Activated B cell treated with CpG ODN at 0.5 μM for 24 hours (primary cell): ENCODE data around the gene ADAM12. TPM values are rescaled to one million over a fixed set of nuclear protein-coding genes. Genes with fewer than 3 reads are reported as not detected.

Experiments used
- ATAC-seq: fragments of 200-7000 bp; cut with Tn5 transposase; one replicate; pipeline ENCODE4 v1.10.0; 2021; ENCODE audit warnings: low read depth, mild to moderate bottlenecking, moderate library complexity
- CTCF ChIA-PET: fragments of 350-600 bp; sonication (Branson Sonifier 250); formaldehyde crosslinking; loops from one replicate; lab custom pipeline; 2021; ENCODE audit warnings: antibody characterized with exemption; lab: Charles Lee
- POLR2A ChIA-PET: fragments of 350-600 bp; sonication (Branson Sonifier 250); formaldehyde crosslinking; loops from one replicate; lab custom pipeline; 2021; ENCODE audit warnings: antibody characterized with exemption; lab: Charles Lee
- DNase-seq: peaks from one replicate; pipeline ENCODE4 v3.0.0; 2022
- H3K27ac Mint-ChIP-seq: one replicate; pipeline ENCODE4 v1.8.0; 2020; ENCODE audit warnings: mixed read lengths
- H3K27me3 Mint-ChIP-seq: one replicate; pipeline ENCODE4 v1.8.0; 2021; ENCODE audit warnings: mixed read lengths
- H3K36me3 Mint-ChIP-seq: one replicate; pipeline ENCODE4 v1.8.0; 2021; ENCODE audit warnings: low read depth, mixed read lengths
- H3K4me1 Mint-ChIP-seq: one replicate; pipeline ENCODE4 v1.8.0; 2021; ENCODE audit warnings: mixed read lengths
- H3K4me3 Mint-ChIP-seq: one replicate; pipeline ENCODE4 v1.8.0; 2020; ENCODE audit warnings: mild to moderate bottlenecking, mixed read lengths
- H3K9me3 Mint-ChIP-seq: one replicate; pipeline ENCODE4 v1.8.0; 2020; ENCODE audit warnings: mixed read lengths
- CTCF ChIP-seq: fragments of 200-600 bp; IDR thresholded peaks from one replicate; pipeline ENCODE4 v1.8.0; 2022; ENCODE audit warnings: antibody characterized with exemption, mild to moderate bottlenecking
- intact Hi-C: fragments of 100-400 bp; cut with micrococcal nuclease; formaldehyde crosslinking; loops from one replicate; pipeline ENCODE4 v1.15.1; 2024
- total RNA-seq: library from RNA; stranded (reverse); gene quantifications from 2 replicates; pipeline ENCODE4 v1.2.3, GENCODE V29; 2022

The ADAM12 gene
- total RNA-seq, 1 donor from 2014 or later, result 0.84 TPM

DNA sequence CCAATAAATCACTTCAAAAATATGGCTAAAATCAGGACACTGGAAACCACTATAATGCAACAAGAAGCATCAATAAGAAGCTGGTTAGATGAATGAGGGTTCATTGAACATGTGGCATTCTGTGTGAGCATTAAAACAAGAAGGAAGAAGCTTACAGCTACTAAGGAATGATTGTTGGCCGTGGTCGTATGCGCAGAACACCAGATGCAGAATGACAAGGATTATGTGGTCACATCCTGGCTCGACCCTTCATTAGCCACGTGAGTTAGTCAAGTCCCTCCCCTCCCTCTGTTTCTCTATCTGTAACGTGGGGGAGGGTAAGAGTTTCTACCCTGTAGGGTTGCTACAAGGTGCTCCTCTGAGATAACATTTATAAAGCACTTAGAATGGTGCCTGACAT, 174.3 kb downstream of the ADAM12 start:
- H3K27ac Mint-ChIP-seq, result no peak overlapping the region
- no peak overlapping the region for H3K4me3 Mint-ChIP-seq
- peaks cover 7% of the 10 kb centered on the region for H3K27me3 Mint-ChIP-seq
- no peak for TF ChIP-seq CTCF
- ChIA-PET CTCF (no interaction called here), POLR2A (no interaction called here)
- no peaks in the 10 kb centered on the region for H3K4me1 Mint-ChIP-seq
- intact Hi-C loops, result no loop called here
- H3K36me3 Mint-ChIP-seq, result no peaks in the 10 kb centered on the region
- DNase-seq, result no peak
- ATAC-seq, result no peak
- no peaks in the 10 kb centered on the region for H3K9me3 Mint-ChIP-seq

- peaks cover 7% of the 10 kb centered on the region for H3K27me3 Mint-ChIP-seq
- CTCF ChIA-PET, result no interaction called here
- ATAC-seq (no peak), DNase-seq (no peak)
- no peaks in the 10 kb centered on the region for H3K4me1 Mint-ChIP-seq
- TF ChIP-seq CTCF, result no peak
- no peak overlapping the region for H3K4me3 Mint-ChIP-seq
- POLR2A ChIA-PET, result no interaction called here
- no peaks in the 10 kb centered on the region for H3K9me3 Mint-ChIP-seq
- no peak overlapping the region for H3K27ac Mint-ChIP-seq
- intact Hi-C loops, result no loop called here
- no peaks in the 10 kb centered on the region for H3K36me3 Mint-ChIP-seq
Observed at GRCh38 chr10:126212738-126213137, 175.5 kb downstream of the ADAM12 start.

GRCh38 chr10:126210051-126210651, 178.1 kb downstream of the ADAM12 start:
- intact Hi-C loops, result no loop called here
- POLR2A ChIA-PET, result no interaction called here
- peaks cover 5% of the 10 kb centered on the region for H3K27me3 Mint-ChIP-seq
- CTCF ChIA-PET, result no interaction called here
- no peak overlapping the region for H3K27ac Mint-ChIP-seq
- ATAC-seq, result no peak
- H3K4me1 Mint-ChIP-seq, result no peaks in the 10 kb centered on the region
- H3K36me3 Mint-ChIP-seq, result no peaks in the 10 kb centered on the region
- TF ChIP-seq CTCF, result no peak
- DNase-seq, result no peak
- no peak overlapping the region for H3K4me3 Mint-ChIP-seq
- no peaks in the 10 kb centered on the region for H3K9me3 Mint-ChIP-seq

DNA sequence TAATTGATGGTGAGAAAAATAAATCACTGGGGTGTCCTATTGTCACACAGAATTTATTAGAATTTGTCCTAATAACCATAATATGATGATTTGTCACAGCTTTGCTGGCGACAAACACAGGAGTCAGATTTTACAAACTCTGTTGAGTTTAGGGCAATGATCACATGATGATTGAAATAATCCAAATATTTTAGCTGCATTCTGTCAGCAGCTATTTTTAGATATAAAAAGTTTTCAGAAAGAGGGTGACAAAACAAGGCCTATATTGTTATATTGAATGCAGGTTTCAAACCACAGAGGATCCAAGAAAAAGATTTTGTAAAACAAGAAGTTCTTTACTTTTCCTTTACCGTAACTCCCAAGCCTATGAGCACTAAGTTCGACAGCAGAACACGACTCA, 178.8 kb downstream of the ADAM12 start:
- CTCF ChIA-PET, result no interaction called here
- H3K36me3 Mint-ChIP-seq, result no peaks in the 10 kb centered on the region
- TF ChIP-seq CTCF, result no peak
- peaks cover 5% of the 10 kb centered on the region for H3K27me3 Mint-ChIP-seq
- H3K9me3 Mint-ChIP-seq, result no peaks in the 10 kb centered on the region
- ATAC-seq (no peak), DNase-seq (no peak)
- H3K4me1 Mint-ChIP-seq, result no peaks in the 10 kb centered on the region
- H3K27ac Mint-ChIP-seq, result no peak overlapping the region
- no peak overlapping the region for H3K4me3 Mint-ChIP-seq
- POLR2A ChIA-PET, result no interaction called here
- intact Hi-C loops, result no loop called here

- ATAC-seq, result no peak
- intact Hi-C loops, result no loop called here
- Mint-ChIP-seq H3K27me3 (peaks cover 5% of the 10 kb centered on the region), H3K4me1 (no peaks in the 10 kb centered on the region), H3K36me3 (no peaks in the 10 kb centered on the region), H3K4me3 (no peak overlapping the region), H3K9me3 (no peaks in the 10 kb centered on the region), H3K27ac (no peak overlapping the region)
- DNase-seq, result no peak
- CTCF ChIA-PET, result no interaction called here
- POLR2A ChIA-PET, result no interaction called here
- TF ChIP-seq CTCF, result no peak
Observed at GRCh38 chr10:126208726-126209302, 179.5 kb downstream of the ADAM12 start.
